Stimulated activated CD4-positive, alpha-beta T cell treated with anti-CD3 and anti-CD28 coated beads, Interleukin-15, amount 100 ng/mL, for 1 hour (primary cell): ENCODE results near the gene RNF145.
A peak's percentile ranks its signal among the peaks of the same experiment; 100 is the strongest.

Experiments used
- DNase-seq, 2 donors: peaks; one replicate each; pipeline ENCODE4 v3.0.0-alpha.2; 2020; ENCODE audit warnings: low read depth in 1 of 2, low spot score in 1 of 2

Gene RNF145

GRCh38 chr5:159218595-159219023, 9.3 kb upstream of the RNF145 start:
- no peak for DNase-seq

- DNase-seq: no peak
Measured at GRCh38 chr5:159217236-159217635, 7.9 kb upstream of the RNF145 start.

- DNase-seq: no peak
Measured at GRCh38 chr5:159216454-159216853, 7.1 kb upstream of the RNF145 start.

- no peak for DNase-seq
Measured at GRCh38 chr5:159215886-159216285, 6.5 kb upstream of the RNF145 start.

- DNase-seq: no peak
Measured at GRCh38 chr5:159214486-159215271, 5.3 kb upstream of the RNF145 start.

GRCh38 chr5:159212657-159213462, 3.5 kb upstream of the RNF145 start:
- DNase-seq: no peak

- DNase-seq: no peak
Measured at GRCh38 chr5:159211729-159212174, 2.4 kb upstream of the RNF145 start.

- DNase-seq: no peak
Measured at GRCh38 chr5:159210846-159211245, 1.5 kb upstream of the RNF145 start.

- no peak for DNase-seq
Measured at GRCh38 chr5:159210210-159210661, 883 bp upstream of the RNF145 start.

- DNase-seq: no peak
Measured at GRCh38 chr5:159208514-159209437, 577 bp downstream of the RNF145 start.

GRCh38 chr5:159207686-159208513, 1.5 kb downstream of the RNF145 start:
- peak; percentile 65 to 68 for DNase-seq

GRCh38 chr5:159207222-159207685, 2.1 kb downstream of the RNF145 start:
- no peak for DNase-seq

GRCh38 chr5:159206818-159207217, 2.5 kb downstream of the RNF145 start:
- DNase-seq: no peak

GRCh38 chr5:159206368-159206767, 3.0 kb downstream of the RNF145 start:
- no peak for DNase-seq

- no peak for DNase-seq
Measured at GRCh38 chr5:159203351-159203750, 6.0 kb downstream of the RNF145 start.

- no peak for DNase-seq
Measured at GRCh38 chr5:159202151-159202550, 7.2 kb downstream of the RNF145 start.

GRCh38 chr5:159199780-159200179, 9.6 kb downstream of the RNF145 start:
- DNase-seq: no peak

GRCh38 chr5:159199225-159199624, 10.1 kb downstream of the RNF145 start:
- DNase-seq: no peak

GRCh38 chr5:159198063-159199036, 11.0 kb downstream of the RNF145 start:
- DNase-seq: no peak
